Gastroesophageal sphincter (tissue), 3 donors: ENCODE results near the gene IP6K2.

ENCODE experiments used
- EP300 ChIP-seq: sonication (generic); formaldehyde crosslinking; IDR thresholded peaks from one replicate; pipeline ENCODE4 v1.6.1; 2017; ENCODE audit warnings: antibody characterized with exemption, mild to moderate bottlenecking
- POLR2A ChIP-seq, 2 donors: fragments of 450-650 bp; IDR thresholded peaks; one replicate each; pipeline ENCODE4 v1.6.1; 2017; ENCODE audit warnings: antibody characterized with exemption in 2 of 2, mild to moderate bottlenecking in 2 of 2, moderate library complexity in 1 of 2
- TF ChIP-seq, protein P1 (sequence below), 4 experiments: fragments of 200-600 bp in 2 of 4; fragments of 450-650 bp in 2 of 4; sonication (generic) in 1 of 4; IDR thresholded peaks; one replicate each; pipeline ENCODE4 v1.5.1; 2017 to 2019; ENCODE audit warnings: antibody characterized with exemption in 4 of 4, mild to moderate bottlenecking in 2 of 4, moderate library complexity in 2 of 4

- TF ChIP-seq POLR2A (IDR thresholded peaks at IDR 0.05) (no peak), EP300 (no peak)
- TF ChIP-seq, protein P1, sequence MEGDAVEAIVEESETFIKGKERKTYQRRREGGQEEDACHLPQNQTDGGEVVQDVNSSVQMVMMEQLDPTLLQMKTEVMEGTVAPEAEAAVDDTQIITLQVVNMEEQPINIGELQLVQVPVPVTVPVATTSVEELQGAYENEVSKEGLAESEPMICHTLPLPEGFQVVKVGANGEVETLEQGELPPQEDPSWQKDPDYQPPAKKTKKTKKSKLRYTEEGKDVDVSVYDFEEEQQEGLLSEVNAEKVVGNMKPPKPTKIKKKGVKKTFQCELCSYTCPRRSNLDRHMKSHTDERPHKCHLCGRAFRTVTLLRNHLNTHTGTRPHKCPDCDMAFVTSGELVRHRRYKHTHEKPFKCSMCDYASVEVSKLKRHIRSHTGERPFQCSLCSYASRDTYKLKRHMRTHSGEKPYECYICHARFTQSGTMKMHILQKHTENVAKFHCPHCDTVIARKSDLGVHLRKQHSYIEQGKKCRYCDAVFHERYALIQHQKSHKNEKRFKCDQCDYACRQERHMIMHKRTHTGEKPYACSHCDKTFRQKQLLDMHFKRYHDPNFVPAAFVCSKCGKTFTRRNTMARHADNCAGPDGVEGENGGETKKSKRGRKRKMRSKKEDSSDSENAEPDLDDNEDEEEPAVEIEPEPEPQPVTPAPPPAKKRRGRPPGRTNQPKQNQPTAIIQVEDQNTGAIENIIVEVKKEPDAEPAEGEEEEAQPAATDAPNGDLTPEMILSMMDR (IDR thresholded peaks at IDR 0.05), result no peak
Measured at GRCh38 chr3:48688032-48688736, 28.8 kb downstream of the IP6K2 start.
